ENCODE measurements around the gene CCDC148.

- TF ChIP-seq EP300 (IDR thresholded peaks at IDR 0.05; ENCODE audit: borderline replicate concordance) (no peak), REST (IDR thresholded peaks at IDR 0.05; ENCODE audit: low read depth) (no peak), YY1 (IDR thresholded peaks at IDR 0.05; ENCODE audit: low read depth) (no peak), TAF1 (IDR thresholded peaks at IDR 0.05; ENCODE audit: low read depth) (no peak), CREB1 (IDR thresholded peaks at IDR 0.05; ENCODE audit: low read depth) (no peak), USF1 (IDR thresholded peaks at IDR 0.05) (no peak), RAD21 (IDR thresholded peaks at IDR 0.05; ENCODE audit: low read depth) (no peak), TCF12 (IDR thresholded peaks at IDR 0.05; ENCODE audit: low read depth) (no peak), CEBPB (IDR thresholded peaks at IDR 0.05) (no peak), EGR1 (IDR thresholded peaks at IDR 0.05) (no peak), NFIC (IDR thresholded peaks at IDR 0.05) (no peak), MAX (IDR thresholded peaks at IDR 0.05) (no peak), FOXM1 (IDR thresholded peaks at IDR 0.05; ENCODE audit: borderline replicate concordance, low read depth) (no peak)
Measured at GRCh38 chr2:158212301-158212700, 244.3 kb downstream of the CCDC148 start.

All from Ishikawa (cell line).